NCI-H226 (cell line): ENCODE data around the gene SAMD4B.
A peak's percentile ranks its signal among the peaks of the same experiment; 100 is the strongest.

Source experiments
- DNase-seq: peaks from one replicate; pipeline ENCODE4 v3.0.0-alpha.2; 2015

The SAMD4B gene

GRCh38 chr19:39397360-39398296 is 55.4 kb downstream of the SAMD4B start:
- peak; percentile 67 for DNase-seq

- peak; percentile 73 for DNase-seq
Measured at GRCh38 chr19:39398297-39398864, 56.2 kb downstream of the SAMD4B start.

- no peak for DNase-seq
Measured at GRCh38 chr19:39399668-39400050, 57.4 kb downstream of the SAMD4B start.

- DNase-seq, result no peak
Measured at GRCh38 chr19:39400061-39400460, 57.8 kb downstream of the SAMD4B start.

- DNase-seq, result no peak
Measured at GRCh38 chr19:39401070-39401548, 58.9 kb downstream of the SAMD4B start.

- DNase-seq, result peak; percentile 51
Measured at GRCh38 chr19:39401549-39402345, 59.5 kb downstream of the SAMD4B start.

- DNase-seq, result peak; percentile 77
Measured at GRCh38 chr19:39402346-39403300, 60.4 kb downstream of the SAMD4B start.

GRCh38 chr19:39403331-39404312 is 61.4 kb downstream of the SAMD4B start:
- peak; percentile 97 for DNase-seq

GRCh38 chr19:39405261-39405957 is 63.2 kb downstream of the SAMD4B start:
- no peak for DNase-seq

- no peak for DNase-seq
Measured at GRCh38 chr19:39405958-39406655, 63.9 kb downstream of the SAMD4B start.

- DNase-seq, result peak; percentile 48
Measured at GRCh38 chr19:39406656-39407409, 64.6 kb downstream of the SAMD4B start, which contains the start of gene ZFP36. TSS of gene ZFP36 (plus strand) at chr19:39406847. CDS start at chr19:39406905, 58 bp downstream.

GRCh38 chr19:39407410-39407659 is 65.1 kb downstream of the SAMD4B start:
- DNase-seq, result no peak

GRCh38 chr19:39407660-39408391 is 65.6 kb downstream of the SAMD4B start:
- DNase-seq, result no peak

- DNase-seq, result no peak
Measured at GRCh38 chr19:39408392-39409207, 66.4 kb downstream of the SAMD4B start.

- peak; percentile 53 for DNase-seq
Measured at GRCh38 chr19:39409208-39410016, 67.2 kb downstream of the SAMD4B start.
